ENCODE results near the gene CACNA2D4. TPM values are rescaled to one million over a fixed set of nuclear protein-coding genes. Genes with fewer than 3 reads are reported as not detected.

The CACNA2D4 gene
- total RNA-seq, 3 donors from 2014 or later, result 3.4 to 7.1 (median 3.5) TPM

- ATAC-seq (no peak), DNase-seq (no peak)
- no peak overlapping the region for H3K4me3 Mint-ChIP-seq
- no peaks in the 10 kb centered on the region for H3K9me3 Mint-ChIP-seq
- no peaks in the 10 kb centered on the region for H3K27me3 Mint-ChIP-seq (ENCODE audit: low read depth)
- H3K4me1 Mint-ChIP-seq (ENCODE audit: low read depth), result peaks cover 5% of the 10 kb centered on the region
- H3K36me3 Mint-ChIP-seq (ENCODE audit: insufficient read depth), result peaks cover 42% of the 10 kb centered on the region
Measured at GRCh38 chr12:1758376-1758775, 160.1 kb downstream of the CACNA2D4 start.

GRCh38 chr12:1750300-1750699 lies 168.2 kb downstream of the CACNA2D4 start:
- no peaks in the 10 kb centered on the region for H3K27me3 Mint-ChIP-seq (ENCODE audit: low read depth)
- H3K9me3 Mint-ChIP-seq, result peaks cover 17% of the 10 kb centered on the region
- H3K4me1 Mint-ChIP-seq (ENCODE audit: low read depth), result peaks cover 9% of the 10 kb centered on the region
- H3K4me3 Mint-ChIP-seq, result no peak overlapping the region
- ATAC-seq, result no peak
- no peak for DNase-seq
- peaks cover 34% of the 10 kb centered on the region for H3K36me3 Mint-ChIP-seq (ENCODE audit: insufficient read depth)

GRCh38 chr12:1749019-1749418 lies 169.4 kb downstream of the CACNA2D4 start:
- peaks cover 9% of the 10 kb centered on the region for H3K4me1 Mint-ChIP-seq (ENCODE audit: low read depth)

GRCh38 chr12:1747609-1748008 lies 170.8 kb downstream of the CACNA2D4 start:
- Mint-ChIP-seq H3K4me3 (no peak overlapping the region), H3K4me1 (ENCODE audit: low read depth) (peaks cover 7% of the 10 kb centered on the region), H3K36me3 (ENCODE audit: insufficient read depth) (peaks cover 32% of the 10 kb centered on the region), H3K27me3 (ENCODE audit: low read depth) (no peaks in the 10 kb centered on the region), H3K9me3 (peaks cover 17% of the 10 kb centered on the region)
- DNase-seq (no peak), ATAC-seq (no peak)

More at GRCh38 chr12:1749019-1749418, 169.4 kb downstream of the CACNA2D4 start:
- no peak for ATAC-seq
- Mint-ChIP-seq H3K4me3 (no peak overlapping the region), H3K27me3 (ENCODE audit: low read depth) (no peaks in the 10 kb centered on the region), H3K9me3 (peaks cover 17% of the 10 kb centered on the region), H3K36me3 (ENCODE audit: insufficient read depth) (peaks cover 32% of the 10 kb centered on the region)
- DNase-seq, result no peak

GRCh38 chr12:1744932-1745331 lies 173.5 kb downstream of the CACNA2D4 start:
- Mint-ChIP-seq H3K36me3 (ENCODE audit: insufficient read depth) (peaks cover 34% of the 10 kb centered on the region), H3K4me3 (no peak overlapping the region), H3K9me3 (peaks cover 17% of the 10 kb centered on the region), H3K27me3 (ENCODE audit: low read depth) (no peaks in the 10 kb centered on the region), H3K4me1 (ENCODE audit: low read depth) (peaks cover 27% of the 10 kb centered on the region)
- ATAC-seq (no peak), DNase-seq (no peak)

Other genes with a start within 250 kb of the CACNA2D4 start
- gene ADIPOR2, start 227.6 kb downstream of the CACNA2D4 start, total RNA-seq, result 10 to 100 TPM; 45.0 to 54.2 (median 46.8) TPM
- gene LRTM2, start 98.1 kb downstream of the CACNA2D4 start, total RNA-seq, result under 1 TPM; 0.08 to 0.34 (median 0.27) TPM
- 10 to 100 TPM in 1 of 3 donors, 1 to 10 TPM in 2; 8.1 to 11.4 (median 9.2) TPM for gene DCP1B, start 85.8 kb upstream of the CACNA2D4 start, total RNA-seq
- gene CACNA1C, start 134.3 kb upstream of the CACNA2D4 start, total RNA-seq, result under 1 TPM; 0.03 to 0.08 (median 0.03) TPM